GM12873 (cell line): Measurements from ENCODE around the gene ADAM22.

Experiments
- TF ChIP-seq, protein P1 (sequence below): IDR thresholded peaks from 2 replicates; pipeline ENCODE4 v1.5.1; 2012; ENCODE audit warnings: low read depth, mild to moderate bottlenecking, moderate library complexity, low read length, control low read depth; ENCODE audit not compliant: insufficient read depth; ENCODE audit errors: missing control alignments

The ADAM22 gene

GRCh38 chr7:88191911-88192310, 257.9 kb downstream of the ADAM22 start:
- TF ChIP-seq, protein P1, sequence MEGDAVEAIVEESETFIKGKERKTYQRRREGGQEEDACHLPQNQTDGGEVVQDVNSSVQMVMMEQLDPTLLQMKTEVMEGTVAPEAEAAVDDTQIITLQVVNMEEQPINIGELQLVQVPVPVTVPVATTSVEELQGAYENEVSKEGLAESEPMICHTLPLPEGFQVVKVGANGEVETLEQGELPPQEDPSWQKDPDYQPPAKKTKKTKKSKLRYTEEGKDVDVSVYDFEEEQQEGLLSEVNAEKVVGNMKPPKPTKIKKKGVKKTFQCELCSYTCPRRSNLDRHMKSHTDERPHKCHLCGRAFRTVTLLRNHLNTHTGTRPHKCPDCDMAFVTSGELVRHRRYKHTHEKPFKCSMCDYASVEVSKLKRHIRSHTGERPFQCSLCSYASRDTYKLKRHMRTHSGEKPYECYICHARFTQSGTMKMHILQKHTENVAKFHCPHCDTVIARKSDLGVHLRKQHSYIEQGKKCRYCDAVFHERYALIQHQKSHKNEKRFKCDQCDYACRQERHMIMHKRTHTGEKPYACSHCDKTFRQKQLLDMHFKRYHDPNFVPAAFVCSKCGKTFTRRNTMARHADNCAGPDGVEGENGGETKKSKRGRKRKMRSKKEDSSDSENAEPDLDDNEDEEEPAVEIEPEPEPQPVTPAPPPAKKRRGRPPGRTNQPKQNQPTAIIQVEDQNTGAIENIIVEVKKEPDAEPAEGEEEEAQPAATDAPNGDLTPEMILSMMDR, result no peak

GRCh38 chr7:88200261-88200660, 266.2 kb downstream of the ADAM22 start:
- TF ChIP-seq, protein P1, result no peak

DNA sequence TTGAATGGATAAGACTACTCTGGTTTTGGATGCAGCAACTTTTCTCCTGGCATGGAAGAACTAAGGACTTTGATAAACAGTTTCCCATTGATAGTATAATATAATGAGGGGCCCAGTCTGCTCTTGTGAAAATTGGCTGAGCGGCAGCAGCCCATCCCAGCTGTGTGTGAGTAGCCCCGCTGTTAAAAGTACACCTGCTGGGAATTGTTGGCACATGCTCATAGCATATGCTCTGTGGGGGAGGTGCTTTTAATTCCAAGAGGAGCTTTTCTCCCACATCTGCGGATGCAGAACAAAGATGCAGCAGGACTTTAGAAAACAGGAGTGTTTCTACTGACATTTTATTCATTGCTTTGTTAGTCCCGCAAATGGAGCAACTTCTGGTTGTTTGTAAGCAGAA, 266.7 kb downstream of the ADAM22 start:
- TF ChIP-seq, protein P1, result no peak

DNA sequence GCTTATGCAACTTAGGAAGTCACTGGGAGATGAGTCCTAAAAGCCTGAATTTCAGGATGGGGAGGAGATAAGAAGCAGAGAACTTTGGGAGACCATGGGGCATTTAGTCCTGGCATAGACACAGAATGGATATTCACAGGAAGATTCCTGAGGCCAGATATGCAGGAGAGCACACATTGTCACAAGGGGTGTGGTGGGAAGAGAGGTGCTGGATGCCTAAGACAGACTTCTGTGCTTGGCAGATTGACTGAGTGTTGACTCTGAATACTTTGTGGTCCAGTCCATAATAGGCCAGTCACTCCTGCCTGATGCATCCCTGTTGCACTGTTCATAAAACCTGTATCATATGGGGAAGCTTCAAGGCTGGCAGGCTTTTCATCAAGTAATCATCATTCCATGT, 267.3 kb downstream of the ADAM22 start:
- TF ChIP-seq, protein P1, result no peak

GRCh38 chr7:88202278-88202677, 268.2 kb downstream of the ADAM22 start:
- TF ChIP-seq, protein P1, result no peak

DNA sequence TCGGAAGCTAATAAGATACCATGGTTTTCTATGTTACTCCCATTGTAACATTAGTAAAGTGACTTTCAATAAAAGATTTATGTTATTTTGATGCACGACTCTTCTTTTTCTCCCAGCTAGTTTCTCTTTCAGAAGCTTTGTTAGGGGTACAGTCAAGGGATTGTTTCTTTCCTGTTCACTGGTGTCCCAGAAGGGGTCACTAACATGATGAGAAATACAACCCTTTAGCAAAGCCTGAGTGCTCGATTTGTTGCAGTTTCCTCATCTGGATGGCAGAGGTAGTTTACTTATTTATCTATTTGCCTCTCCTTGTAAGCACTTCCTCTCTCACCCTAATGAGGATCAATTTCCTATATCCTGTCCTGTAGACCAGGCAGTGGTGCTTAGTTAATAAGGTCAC, 268.7 kb downstream of the ADAM22 start:
- TF ChIP-seq, protein P1, result no peak

DNA sequence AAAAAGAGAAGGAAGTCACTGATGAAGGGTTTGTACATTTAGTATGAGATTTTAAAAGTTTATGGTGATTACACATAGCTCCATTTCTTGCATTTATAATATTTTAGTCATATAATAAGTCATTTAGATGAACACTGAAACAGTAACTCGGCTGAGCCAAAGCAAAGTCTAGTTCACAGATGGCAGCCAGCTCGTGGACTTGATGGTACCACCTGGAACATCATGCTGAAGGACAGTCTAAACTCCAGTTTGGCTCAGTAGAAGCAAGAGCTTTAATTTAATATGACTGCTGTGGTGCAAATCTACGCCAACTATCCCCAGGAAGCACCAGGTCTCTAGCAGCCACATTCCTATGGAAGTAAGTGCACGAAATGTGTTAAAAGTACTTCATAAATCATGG, 269.4 kb downstream of the ADAM22 start:
- TF ChIP-seq, protein P1, result no peak
